ENCODE results near the gene PLAU.
A peak's percentile ranks its signal among the peaks of the same experiment; 100 is the strongest.

Gene PLAU
- total RNA-seq, result 2.9 to 7.1 reads per million in 2 experiments

- DNase-seq (ENCODE audit: low read depth), result peak; percentile 13
Observed at GRCh38 chr10:73910764-73911552, at the start of gene PLAU. Gene PLAU (plus strand): TSS chr10:73911132. CDS start chr10:73911556, 424 bp downstream.

DNA sequence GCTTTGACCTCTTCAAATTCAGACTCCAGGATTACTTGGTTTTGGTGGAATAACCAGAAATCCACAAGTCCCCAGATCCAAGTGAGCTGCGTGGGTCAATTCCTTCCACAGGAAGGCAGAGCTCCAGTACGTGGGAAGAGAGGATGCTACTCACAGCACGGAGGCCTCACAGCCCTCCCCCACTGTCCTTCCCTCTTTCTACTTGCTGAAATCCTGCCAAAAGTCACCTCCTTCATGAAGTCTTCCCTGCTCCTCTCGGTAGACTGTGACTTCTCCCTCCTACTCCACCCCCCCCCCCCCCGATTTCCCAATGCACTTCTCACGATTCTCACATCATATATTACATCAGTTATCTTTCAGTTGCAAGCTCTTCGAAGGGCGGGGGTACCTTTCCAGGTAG lies 48.9 kb upstream of the PLAU start:
- no peak for DNase-seq (ENCODE audit: low read depth)

DNA sequence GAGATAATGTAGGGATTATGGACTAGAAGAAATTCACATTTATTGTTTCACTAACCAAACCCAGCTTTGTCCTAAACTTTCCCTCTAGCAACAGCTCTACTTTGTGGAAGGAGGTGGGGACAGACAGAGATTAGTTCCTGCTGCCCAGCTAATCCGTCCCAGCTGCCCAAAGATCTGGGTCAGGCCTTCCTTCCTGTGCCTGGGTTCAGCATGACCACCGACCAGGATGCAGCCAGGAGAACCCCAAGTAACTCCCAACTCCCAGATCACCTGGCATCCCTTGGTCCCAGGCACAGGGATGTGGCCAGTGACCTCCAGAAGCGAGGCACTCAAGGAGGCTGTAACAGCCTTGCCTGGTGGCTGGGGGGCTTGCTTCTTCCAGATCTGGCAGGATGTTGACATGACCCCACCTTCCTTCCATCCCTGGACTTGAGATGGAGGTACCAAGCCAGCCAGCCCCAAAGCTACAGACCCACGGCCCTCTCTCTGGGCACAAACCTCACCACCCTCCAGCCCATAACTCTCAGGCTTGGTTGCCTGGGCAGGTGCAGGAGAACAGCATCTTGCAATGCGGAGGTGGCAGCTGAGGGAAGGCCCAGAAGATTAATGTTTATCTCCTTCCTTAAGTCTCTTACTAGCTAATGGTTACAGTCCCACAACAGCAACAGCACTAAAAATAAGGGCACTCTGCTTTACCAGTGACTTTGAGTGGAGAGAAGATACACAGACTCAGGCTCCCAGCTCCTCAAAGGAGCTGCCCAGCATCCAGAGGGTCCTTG lies 47.7 kb upstream of the PLAU start:
- no peak for DNase-seq (ENCODE audit: low read depth)

- DNase-seq (ENCODE audit: low read depth), result no peak
Observed at GRCh38 chr10:73864229-73864628, 46.7 kb upstream of the PLAU start.

DNA sequence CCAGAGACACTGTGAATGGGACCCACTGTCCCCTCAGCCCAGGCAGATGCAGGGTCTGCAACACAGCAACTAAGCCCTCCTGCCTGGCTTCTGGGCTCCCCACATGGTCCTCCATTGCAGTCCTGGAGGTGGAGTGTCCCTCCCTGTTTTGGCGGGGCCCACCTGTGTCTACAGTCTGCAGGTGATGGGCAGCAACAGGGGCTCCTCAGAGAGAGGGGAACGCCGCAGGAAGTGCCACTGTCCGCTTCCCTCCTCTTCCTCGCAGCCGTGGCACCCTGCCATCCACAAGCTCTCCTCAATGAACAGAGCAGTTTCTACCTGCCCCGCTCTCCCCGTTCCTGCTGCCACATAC lies 45.8 kb upstream of the PLAU start:
- no peak for DNase-seq (ENCODE audit: low read depth)

DNA sequence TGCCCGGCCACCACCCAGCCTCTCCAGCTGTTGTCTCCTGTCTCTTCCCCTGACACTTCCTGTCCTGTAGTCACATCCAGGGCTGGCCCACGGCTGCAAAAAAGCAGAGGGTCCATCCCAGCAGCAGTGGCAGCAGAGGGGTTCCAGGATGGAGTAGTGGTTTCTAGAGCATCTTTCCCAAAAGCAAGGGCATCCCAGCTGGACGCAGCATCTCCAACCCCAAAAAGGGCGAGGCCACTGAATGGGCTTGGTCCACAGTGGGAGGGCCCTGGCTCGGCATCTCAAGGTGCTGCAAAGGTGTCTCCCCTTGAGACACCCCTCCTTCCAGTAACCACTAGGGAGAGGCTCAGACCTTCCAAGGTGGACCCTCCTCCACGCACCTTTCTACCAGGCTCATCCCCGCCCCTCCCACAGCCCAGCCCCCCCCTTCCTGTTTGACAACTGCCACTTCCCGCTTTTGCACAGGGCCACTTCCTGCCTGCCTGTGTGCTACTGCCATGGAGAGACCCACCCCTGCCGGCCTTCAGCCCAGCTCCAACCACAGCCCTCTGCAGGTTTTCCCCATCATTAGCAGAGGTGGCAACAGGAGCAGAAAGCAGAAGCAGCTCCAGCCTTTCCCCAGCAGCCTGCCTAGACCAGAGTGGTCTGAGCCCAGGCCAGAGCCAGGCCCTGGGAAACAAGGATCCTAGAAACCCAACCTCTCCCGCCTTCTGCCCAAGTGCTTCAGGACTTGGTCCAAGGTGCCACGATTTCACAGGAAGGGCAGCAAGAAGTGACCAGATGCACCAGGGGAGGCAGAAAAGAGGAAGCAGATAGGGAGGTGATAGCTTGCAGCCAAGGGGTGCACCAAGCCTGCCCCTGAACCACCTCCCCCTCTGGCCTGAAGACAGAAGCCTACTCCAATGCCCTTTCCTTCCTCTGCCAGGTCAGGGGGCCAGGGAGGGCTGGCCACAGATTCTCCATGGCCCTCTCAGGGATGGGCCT lies 45.2 kb upstream of the PLAU start:
- DNase-seq (ENCODE audit: low read depth), result peak; percentile 29

DNA sequence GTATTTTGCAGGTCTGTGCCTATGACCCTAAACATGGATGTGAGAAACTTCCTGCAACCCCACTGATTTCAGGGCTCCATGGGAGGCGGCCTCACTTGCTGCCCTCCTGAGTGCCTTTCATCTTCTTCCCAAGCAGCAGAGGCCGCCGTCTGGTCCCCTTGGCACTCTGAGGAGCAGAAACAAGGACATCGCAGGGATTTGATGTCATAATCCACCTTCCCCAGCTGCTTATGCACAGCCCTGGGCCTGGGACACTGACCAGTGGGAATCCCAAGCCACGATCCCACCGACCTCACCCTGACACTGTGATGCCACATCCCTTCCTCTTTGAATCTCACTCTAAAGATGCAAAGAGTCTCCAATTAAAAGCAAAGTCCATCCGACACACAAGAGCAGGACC lies 44.3 kb upstream of the PLAU start:
- DNase-seq (ENCODE audit: low read depth), result no peak

GRCh38 chr10:73867126-73867807 lies 43.7 kb upstream of the PLAU start:
- no peak for DNase-seq (ENCODE audit: low read depth)

DNA sequence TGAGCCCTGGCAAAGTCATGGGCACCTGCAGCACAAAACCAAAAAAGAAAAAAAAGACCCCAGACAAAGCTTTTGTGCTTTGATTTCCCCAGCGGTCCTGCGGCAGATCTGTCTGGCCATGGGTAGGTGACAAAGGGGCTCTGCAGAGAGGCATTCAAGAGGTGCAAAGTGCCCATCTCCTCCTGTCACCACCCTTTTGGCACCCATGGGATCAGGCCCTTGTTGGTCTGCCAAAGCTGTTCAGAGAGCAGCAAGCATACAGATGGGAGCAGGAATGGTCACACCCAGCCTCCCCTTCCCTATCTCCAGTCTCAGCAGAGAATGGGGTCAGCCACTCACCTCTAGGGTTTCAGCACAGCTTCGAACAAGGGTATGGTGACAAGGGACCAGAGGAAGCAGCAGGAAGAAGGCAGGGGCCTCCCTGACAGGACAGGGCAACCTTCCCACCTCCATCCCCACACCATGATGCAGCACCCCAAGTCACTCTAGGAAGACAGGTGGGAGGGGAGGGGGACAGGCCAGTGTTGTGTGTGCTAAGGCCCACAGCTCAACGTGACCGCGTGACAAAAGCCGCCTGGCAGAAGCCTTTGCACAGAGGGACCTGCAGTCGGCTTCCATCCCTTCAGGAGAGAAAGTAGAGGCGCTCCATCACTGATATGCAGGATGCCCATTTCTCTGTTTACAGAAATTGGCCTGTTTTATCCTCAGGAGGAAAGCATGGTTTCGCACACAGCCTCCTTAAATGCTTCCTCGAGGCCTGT lies 42.9 kb upstream of the PLAU start:
- DNase-seq (ENCODE audit: low read depth), result no peak

DNA sequence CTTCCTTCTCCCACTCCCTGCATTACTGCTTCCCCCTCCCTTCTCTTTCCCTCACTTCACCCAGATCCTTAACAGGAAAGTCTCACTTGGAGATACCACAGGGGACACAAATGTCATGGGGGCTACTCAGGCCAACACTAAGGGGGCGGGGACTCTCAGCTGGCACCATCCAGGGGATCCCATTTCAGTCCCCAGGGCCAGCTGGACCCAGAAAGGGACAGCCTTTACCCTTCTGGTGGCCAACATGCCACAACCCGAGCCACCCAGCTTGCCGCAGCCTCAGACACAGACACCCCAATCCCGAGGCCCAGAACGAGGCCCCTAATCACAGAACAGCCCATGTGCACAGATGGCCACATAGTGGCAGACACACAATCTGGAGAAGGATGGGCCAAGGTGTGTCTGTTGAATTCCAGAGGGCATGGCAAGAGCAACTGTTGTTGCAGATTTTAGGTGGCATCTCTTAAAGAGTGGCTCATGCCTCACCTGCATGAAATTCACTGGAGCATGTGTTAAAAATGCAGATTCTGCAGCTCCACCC lies 42.2 kb upstream of the PLAU start:
- no peak for DNase-seq (ENCODE audit: low read depth)

DNA sequence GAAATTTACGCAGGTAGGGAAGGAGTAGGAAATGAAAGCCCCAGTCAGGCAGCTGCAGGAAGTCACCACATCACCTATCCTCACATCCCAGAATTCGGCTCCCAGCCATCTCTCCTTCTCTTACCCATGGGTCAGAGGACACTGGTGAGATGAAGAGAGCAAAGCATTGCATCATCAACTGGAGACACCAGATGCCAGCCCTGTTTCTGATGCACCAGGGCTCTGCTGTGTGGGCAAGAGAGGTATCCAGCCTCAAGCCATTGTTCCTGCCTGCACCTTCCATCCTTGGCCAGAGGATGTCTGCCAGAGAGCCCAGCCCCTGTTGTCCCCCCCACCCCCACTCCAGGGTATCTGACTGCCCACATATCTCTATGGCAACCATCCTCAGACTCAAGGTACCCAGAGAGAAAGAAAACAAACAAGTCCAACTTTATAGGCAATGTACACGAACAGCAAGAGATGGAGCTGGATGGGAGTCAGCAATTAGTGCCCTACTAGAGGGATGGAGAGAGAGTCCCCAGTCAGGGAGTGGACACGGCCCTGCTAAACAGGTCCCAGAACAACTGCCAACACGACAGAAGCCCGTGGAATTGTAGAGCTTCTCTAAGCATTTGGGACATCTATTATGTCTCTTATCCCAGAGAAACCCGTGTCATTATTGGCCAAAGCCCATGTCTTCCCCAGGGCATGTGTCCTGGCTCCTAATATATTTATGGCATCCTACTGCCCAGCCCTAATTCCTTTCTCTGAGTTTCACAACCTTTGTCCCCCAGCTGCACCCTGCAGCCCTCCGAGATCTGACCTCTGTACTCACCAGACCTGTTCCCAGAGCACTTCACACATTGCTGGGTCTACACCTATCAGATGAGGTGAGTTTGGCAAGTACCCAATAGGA lies 39.4 kb upstream of the PLAU start:
- DNase-seq (ENCODE audit: low read depth), result no peak

DNA sequence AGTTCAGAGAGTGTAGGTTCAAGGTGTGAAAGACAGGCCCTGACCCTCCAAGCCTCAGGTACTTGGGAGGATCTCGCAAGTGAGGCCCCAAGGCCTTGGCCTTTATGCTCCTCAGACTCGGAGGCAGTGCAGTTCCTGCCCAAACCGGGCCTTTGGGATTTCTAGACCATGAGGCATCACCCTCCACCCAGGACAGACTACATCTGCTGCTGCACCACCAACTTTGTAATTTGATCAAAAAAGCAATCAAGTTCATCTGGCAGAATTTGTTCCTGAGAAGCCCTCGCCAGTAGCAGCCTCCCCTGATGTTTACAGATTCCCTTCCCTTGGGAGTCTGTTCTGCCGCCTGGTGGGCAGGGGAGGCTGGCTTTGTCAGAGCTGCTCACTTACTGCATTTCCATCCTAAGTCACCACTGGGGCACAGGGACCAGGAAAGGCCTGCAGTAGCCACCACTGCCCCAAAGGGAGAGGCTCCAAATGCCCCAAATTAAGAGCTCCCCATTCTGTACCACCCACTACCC lies 38.7 kb upstream of the PLAU start:
- no peak for DNase-seq (ENCODE audit: low read depth)

DNA sequence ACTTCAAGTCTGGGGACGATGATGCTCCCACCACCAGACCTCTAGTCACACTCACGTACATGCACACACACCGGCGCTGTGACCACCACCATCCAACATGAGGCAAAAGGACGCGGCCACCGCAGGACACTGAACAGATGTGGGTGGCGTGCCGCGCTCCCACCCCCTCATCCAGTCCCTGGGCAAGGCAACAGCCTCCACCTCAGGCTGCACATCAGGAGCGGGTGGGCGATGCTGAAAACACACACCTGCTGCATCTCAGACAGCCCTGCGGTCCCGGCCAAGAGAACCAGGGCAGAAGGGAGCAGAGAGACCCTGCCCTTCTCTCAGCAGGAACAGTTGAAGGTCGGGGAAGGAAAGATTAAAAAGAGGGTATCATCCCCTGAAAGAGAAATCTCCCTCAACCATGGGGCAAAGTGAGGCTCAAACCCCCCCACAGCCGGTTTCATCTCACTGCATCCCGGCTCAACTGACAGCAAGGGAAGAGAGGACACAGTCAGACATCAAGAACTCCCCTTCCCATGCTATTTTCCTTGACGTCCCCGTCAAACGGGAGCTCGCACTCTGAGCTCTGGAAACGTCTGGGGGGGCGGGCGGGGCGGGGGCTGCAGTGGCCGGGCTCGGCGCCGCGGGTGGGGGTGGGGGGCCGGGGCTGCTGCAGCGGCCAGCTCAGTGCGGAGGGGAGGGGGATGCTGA lies 37.6 kb upstream of the PLAU start:
- no peak for DNase-seq (ENCODE audit: low read depth)

GRCh38 chr10:73873838-73874215 lies 37.1 kb upstream of the PLAU start:
- DNase-seq (ENCODE audit: low read depth), result no peak

DNA sequence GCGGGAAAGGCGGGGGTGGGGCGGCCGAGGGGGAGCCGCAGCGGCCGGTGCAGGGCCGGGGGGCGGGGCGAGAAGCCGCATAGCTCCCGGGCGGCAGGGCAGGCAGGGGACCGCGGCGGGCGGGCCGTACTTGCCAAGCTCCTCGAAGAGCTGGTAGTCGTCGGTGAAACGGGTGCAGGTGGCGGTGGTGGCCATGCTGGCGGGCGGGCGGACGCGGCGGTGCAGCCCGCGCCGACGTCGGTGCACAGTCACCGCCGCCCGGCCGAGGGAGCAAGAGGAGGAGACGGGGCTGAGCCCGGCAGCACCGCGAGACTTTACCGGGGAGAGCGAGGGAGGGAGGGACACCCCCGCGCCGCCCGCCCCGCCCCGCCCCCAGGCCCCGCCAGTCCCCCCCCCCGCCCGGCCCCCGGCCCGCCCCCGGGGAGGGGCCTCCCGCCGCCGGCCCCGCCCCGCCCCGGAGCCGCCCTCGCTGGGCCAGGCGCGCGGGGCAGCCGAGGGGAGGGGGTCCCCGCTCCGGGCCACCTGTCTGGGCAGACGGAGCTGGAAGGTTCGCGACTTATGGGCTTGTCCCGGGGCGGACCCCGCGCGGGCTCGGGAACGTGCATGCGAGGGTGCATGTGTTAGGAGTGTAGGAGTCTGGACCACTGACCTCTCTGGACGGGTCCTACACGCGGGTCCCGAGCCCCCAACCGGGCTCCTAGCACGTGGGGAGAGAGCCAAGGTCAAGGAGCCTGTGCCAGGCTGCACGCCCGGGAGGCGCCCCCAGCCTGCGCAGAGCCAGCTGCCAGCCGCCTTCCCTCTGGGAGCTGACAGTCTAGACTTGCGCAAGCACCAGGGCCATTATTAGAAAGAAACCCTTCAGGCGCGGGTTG lies 36.4 kb upstream of the PLAU start, which contains the start of gene CAMK2G:
CAMK2G (minus strand) TSS at position 289 of the 872 bp plus-strand sequence; CDS start at position 195, 94 bp downstream.
- DNase-seq (ENCODE audit: low read depth), result peak; percentile 79

DNA sequence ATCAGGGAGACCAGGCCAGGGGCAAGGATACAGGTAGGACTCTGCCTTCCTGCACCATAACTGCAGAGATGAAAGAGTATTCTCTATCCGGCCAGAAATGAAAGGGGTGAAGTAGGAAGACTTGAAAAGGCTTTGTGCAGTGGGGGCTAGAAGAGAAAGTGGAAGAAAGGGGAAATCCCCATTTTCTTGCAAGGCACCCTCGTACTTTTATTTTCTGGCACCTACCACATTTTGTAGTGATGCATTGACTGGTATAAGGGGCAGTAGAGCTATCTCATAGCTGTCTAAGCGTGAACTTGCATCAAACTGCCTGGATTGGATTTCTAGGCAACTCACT lies 35.8 kb upstream of the PLAU start:
- DNase-seq (ENCODE audit: low read depth), result peak; percentile 25

GRCh38 chr10:73876157-73876556 lies 34.8 kb upstream of the PLAU start:
- no peak for DNase-seq (ENCODE audit: low read depth)

- DNase-seq (ENCODE audit: low read depth), result no peak
Observed at GRCh38 chr10:73876566-73876965, 34.4 kb upstream of the PLAU start.

All from T follicular helper cell (primary cell).